Measurements from ENCODE around the gene SIGLEC1.

The SIGLEC1 gene

DNA sequence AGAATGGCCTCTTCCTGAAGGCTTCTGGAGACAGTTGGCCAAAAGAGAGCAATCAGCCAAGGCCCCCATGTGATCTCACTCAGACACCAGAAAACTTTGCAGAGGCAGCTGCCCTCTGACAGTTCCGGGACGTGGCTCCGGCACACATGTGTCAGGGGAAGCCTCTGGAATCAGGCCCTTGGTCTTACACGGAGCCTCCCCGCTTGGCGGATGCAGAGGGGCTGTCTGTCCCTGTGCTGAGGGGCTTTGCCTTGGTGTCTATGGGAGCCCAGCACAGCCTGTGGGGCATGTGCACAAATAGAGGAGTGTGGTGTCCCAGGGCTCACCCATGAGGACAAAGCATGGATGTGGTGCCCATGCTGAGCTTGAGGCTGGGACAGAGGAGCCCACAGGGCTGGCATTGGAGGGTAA is 13.8 kb downstream of the SIGLEC1 start:
- H3K9me3 Mint-ChIP-seq: no peaks in the 10 kb centered on the region

DNA sequence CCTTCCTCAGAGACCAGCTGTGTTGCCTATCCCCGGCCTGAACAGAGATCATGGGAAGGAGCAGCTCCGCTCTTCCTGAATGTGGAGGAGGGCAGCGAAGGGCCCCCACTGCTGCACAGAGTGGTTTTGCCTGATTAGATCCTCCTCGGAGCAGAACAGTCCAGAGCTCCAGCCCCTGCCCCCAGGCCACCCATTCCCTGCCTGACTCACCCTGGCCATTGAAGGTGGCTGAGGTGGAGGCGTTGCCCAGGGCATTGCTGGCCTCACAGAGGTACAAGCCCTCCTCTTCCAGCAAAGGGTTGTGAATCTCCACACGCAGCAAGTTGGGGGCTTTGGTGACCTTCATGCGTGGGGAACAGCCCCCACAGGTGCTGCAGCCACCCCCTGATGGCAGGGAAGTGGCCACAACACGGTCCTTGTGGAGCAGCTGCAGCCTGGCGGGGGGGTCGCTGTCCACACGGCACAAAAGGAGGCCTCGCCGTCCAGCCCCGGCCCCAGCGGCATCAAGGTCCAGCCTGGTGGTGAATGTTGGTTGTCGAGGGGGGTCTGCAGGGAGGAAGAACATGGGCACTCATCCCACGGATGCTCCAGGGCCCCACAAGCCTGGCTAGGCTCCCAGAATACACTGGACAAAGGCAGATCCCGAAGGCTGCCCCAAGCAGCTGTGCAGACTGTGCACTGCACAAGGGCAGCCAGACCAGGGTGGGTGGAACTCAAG is 14.7 kb downstream of the SIGLEC1 start:
- no peaks in the 10 kb centered on the region for H3K27me3 Mint-ChIP-seq (ENCODE audit: low read depth)
- peaks cover 9% of the 10 kb centered on the region for H3K4me1 Mint-ChIP-seq
- no peak overlapping the region for H3K4me3 Mint-ChIP-seq
- no peak for TF ChIP-seq CTCF (IDR thresholded peaks at IDR 0.05; ENCODE audit: unreplicated experiment in 3 of 3)
- H3K9me3 Mint-ChIP-seq: no peaks in the 10 kb centered on the region
- peak overlapping the region in 1 of 3 experiments; percentile 43 for H3K27ac Mint-ChIP-seq
- H3K36me3 Mint-ChIP-seq (ENCODE audit: low read depth): no peaks in the 10 kb centered on the region

More for the DNA sequence above, 13.8 kb downstream of the SIGLEC1 start:
- Mint-ChIP-seq H3K27me3 (ENCODE audit: low read depth) (no peaks in the 10 kb centered on the region), H3K4me3 (no peak overlapping the region), H3K4me1 (peaks cover 9% of the 10 kb centered on the region), H3K27ac (peak overlapping the region in 2 of 3 experiments; percentile 36 to 43), H3K36me3 (ENCODE audit: low read depth) (no peaks in the 10 kb centered on the region)
- no peak for TF ChIP-seq CTCF (IDR thresholded peaks at IDR 0.05; ENCODE audit: unreplicated experiment in 3 of 3)

DNA sequence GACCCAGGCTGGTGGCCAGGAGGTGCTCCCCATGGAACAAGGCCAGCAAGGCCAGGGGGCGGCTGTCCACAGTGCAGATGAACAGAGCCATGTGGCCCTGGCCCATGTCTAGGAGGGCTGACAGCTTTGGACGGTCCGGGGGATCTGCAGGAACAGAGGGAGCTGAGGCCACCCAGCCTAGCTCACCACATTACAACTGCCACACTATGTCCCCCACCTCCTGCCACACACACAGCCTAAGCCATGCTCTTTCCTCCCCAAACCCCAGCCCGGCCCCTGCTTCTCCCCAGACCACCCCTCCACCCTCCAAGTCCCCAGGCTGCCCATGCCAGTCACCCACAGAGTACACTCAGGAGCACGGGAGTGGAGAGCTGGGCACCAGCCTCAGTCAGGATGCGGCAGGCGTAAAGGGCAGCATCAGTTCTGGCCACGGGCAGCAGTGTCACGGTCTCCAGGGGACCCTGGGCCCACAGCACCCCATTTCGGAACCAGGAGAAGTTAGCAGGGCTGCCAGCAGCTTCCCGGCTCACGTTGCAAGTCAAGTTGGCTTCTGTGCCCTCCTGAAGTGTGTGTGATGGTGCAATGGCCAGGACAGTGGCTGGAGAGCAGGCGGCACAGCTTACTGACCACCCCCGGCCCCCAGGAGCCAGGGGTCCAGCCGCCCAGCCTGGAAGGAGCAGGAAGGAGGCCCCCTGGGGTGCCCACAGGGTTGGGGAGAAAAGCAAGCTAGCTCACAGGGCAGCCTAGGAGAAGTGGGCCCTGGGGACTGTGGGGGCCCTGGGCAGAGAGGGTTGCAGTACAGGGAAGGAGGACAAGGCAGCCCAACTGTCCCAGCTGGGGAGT is 15.4 kb downstream of the SIGLEC1 start:
- H3K36me3 Mint-ChIP-seq (ENCODE audit: low read depth): no peaks in the 10 kb centered on the region
- H3K9me3 Mint-ChIP-seq: no peaks in the 10 kb centered on the region
- no peaks in the 10 kb centered on the region for H3K27me3 Mint-ChIP-seq (ENCODE audit: low read depth)
- TF ChIP-seq CTCF (IDR thresholded peaks at IDR 0.05; ENCODE audit: unreplicated experiment in 3 of 3): no peak
- H3K27ac Mint-ChIP-seq: no peak overlapping the region
- no peak overlapping the region for H3K4me3 Mint-ChIP-seq
- H3K4me1 Mint-ChIP-seq: peaks cover 9% of the 10 kb centered on the region

- TF ChIP-seq CTCF (IDR thresholded peaks at IDR 0.05; ENCODE audit: unreplicated experiment in 3 of 3): peak in 2 of 3 experiments; percentile 20 to 26
- Mint-ChIP-seq H3K36me3 (ENCODE audit: low read depth) (no peaks in the 10 kb centered on the region), H3K4me3 (no peak overlapping the region), H3K27ac (no peak overlapping the region), H3K9me3 (no peaks in the 10 kb centered on the region), H3K4me1 (peaks cover 9% of the 10 kb centered on the region), H3K27me3 (ENCODE audit: low read depth) (no peaks in the 10 kb centered on the region)
Observed at GRCh38 chr20:3696200-3696599, 16.2 kb downstream of the SIGLEC1 start.

GRCh38 chr20:3694864-3695263 is 17.5 kb downstream of the SIGLEC1 start:
- H3K36me3 Mint-ChIP-seq (ENCODE audit: low read depth): no peaks in the 10 kb centered on the region
- no peak overlapping the region for H3K4me3 Mint-ChIP-seq
- H3K9me3 Mint-ChIP-seq: no peaks in the 10 kb centered on the region
- H3K27me3 Mint-ChIP-seq (ENCODE audit: low read depth): no peaks in the 10 kb centered on the region
- no peak for TF ChIP-seq CTCF (IDR thresholded peaks at IDR 0.05; ENCODE audit: unreplicated experiment in 3 of 3)
- H3K27ac Mint-ChIP-seq: no peak overlapping the region
- peaks cover 9% of the 10 kb centered on the region for H3K4me1 Mint-ChIP-seq
